Endothelial cell of umbilical vein (primary cell): Measurements from ENCODE around the gene EML2. TPM values are rescaled to one million over a fixed set of nuclear protein-coding genes. Genes with fewer than 3 reads are reported as not detected.

Experiments
- BruUV-seq: library from RNA; stranded (reverse); fragments of 400-500 nt; replicated peaks from 2 replicates; lab custom pipeline; 2021; lab: Mats Ljungman, UMichigan
- CTCF ChIA-PET: fragments of 300-600, 350-600 bp; sonication (Branson Sonifier 250); formaldehyde crosslinking; loops from one replicate; lab custom pipeline; 2021; ENCODE audit warnings: antibody characterized with exemption, inconsistent platforms; lab: Charles Lee
- POLR2A ChIA-PET: fragments of 300-600, 350-600 bp; sonication (Branson Sonifier 250); formaldehyde crosslinking; loops from one replicate; lab custom pipeline; 2021; ENCODE audit warnings: antibody characterized with exemption, inconsistent platforms; lab: Charles Lee
- DNase-seq: peaks from one replicate; pipeline ENCODE4 v3.0.0-alpha.2; 2011; ENCODE audit warnings: low read depth, low spot score
- FAIRE-seq: peaks from 2 replicates; lab custom pipeline; 2011; peaks lifted over from hg19 to GRCh38; lab: Jason Lieb, UNC
- H2AFZ ChIP-seq: 2 replicates; pipeline ENCODE4 v1.6.0; 2012; ENCODE audit warnings: low read depth, low read length, control low read depth, inconsistent platforms
- H3K27ac ChIP-seq: 2 replicates; pipeline ENCODE4 v1.5.1; 2011; ENCODE audit warnings: low read depth, mild to moderate bottlenecking, control low read depth, low read length, moderate library complexity; ENCODE audit not compliant: insufficient read depth
- H3K27me3 ChIP-seq, 2 experiments: 2 replicates each; pipeline versions ENCODE4 v1.6.0 to v1.6.1; 2011; ENCODE audit warnings: low read length in 2 of 2, mixed read lengths in 1 of 2; ENCODE audit not compliant: control insufficient read depth in 2 of 2, insufficient read depth in 2 of 2
- H3K36me3 ChIP-seq, 2 experiments: 2 replicates in 1 of 2; 3 replicates in 1 of 2; pipeline ENCODE4 v1.5.1; 2011; ENCODE audit warnings: low read length in 2 of 2, mild to moderate bottlenecking in 1 of 2, moderate library complexity in 1 of 2; ENCODE audit not compliant: control insufficient read depth in 2 of 2, insufficient read depth in 2 of 2; ENCODE audit errors: extremely low read depth in 1 of 2
- H3K4me1 ChIP-seq: 3 replicates; pipeline ENCODE4 v1.5.1; 2011; ENCODE audit warnings: mild to moderate bottlenecking, low read length; ENCODE audit not compliant: control insufficient read depth, insufficient read depth; ENCODE audit errors: extremely low read depth
- H3K4me2 ChIP-seq: 2 replicates; pipeline ENCODE4 v1.6.1; 2011; ENCODE audit warnings: low read length, control low read depth, mixed read lengths; ENCODE audit not compliant: insufficient read depth
- H3K4me3 ChIP-seq, 3 experiments: fragments of 200-600 bp in 1 of 3; sonication (generic), shearing (Covaris generic) in 1 of 3; replicated peaks in 1 of 3; 2 replicates each; pipeline ENCODE4 v1.5.1; 2011 to 2016; ENCODE audit warnings: control low read depth in 3 of 3, low read length in 3 of 3, mild to moderate bottlenecking in 2 of 3, inconsistent platforms in 1 of 3, low read depth in 1 of 3, moderate library complexity in 1 of 3; ENCODE audit not compliant: insufficient read depth in 1 of 3
- H3K79me2 ChIP-seq: 2 replicates; pipeline ENCODE4 v1.6.0; 2012; ENCODE audit warnings: low read length, inconsistent platforms; ENCODE audit not compliant: control insufficient read depth, insufficient read depth
- H3K9ac ChIP-seq: replicated peaks from 2 replicates; pipeline ENCODE3; 2011; ENCODE audit warnings: low read length, control low read depth; ENCODE audit not compliant: insufficient read depth; ENCODE audit errors: extremely low read depth
- H3K9me1 ChIP-seq: replicated peaks from 3 replicates; pipeline ENCODE4 v1.6.0; 2011; ENCODE audit warnings: mild to moderate bottlenecking, low read length; ENCODE audit not compliant: control insufficient read depth, insufficient read depth; ENCODE audit errors: extremely low read depth
- H3K9me3 ChIP-seq: replicated peaks from 2 replicates; pipeline ENCODE4 v1.5.1; 2012; ENCODE audit warnings: low read length, inconsistent platforms; ENCODE audit not compliant: control insufficient read depth, insufficient read depth
- H4K20me1 ChIP-seq: replicated peaks from 2 replicates; pipeline ENCODE3; 2011; ENCODE audit warnings: mild to moderate bottlenecking, low read length; ENCODE audit not compliant: control insufficient read depth, insufficient read depth; ENCODE audit errors: extremely low read depth
- EZH2 ChIP-seq: IDR thresholded peaks from 2 replicates; pipeline ENCODE4 v1.6.1; 2012; ENCODE audit warnings: borderline replicate concordance, low read depth, mild to moderate bottlenecking, moderate library complexity, low read length, inconsistent platforms; ENCODE audit not compliant: severe bottlenecking
- FOS ChIP-seq: IDR thresholded peaks from 2 replicates; pipeline ENCODE4 v1.6.1; 2011; ENCODE audit warnings: mild to moderate bottlenecking, low read length, moderate library complexity, borderline replicate concordance; ENCODE audit not compliant: insufficient read depth
- GATA2 ChIP-seq: IDR thresholded peaks from 2 replicates; pipeline ENCODE4 v1.7.0; 2011; ENCODE audit warnings: low read depth, mild to moderate bottlenecking, moderate library complexity, mixed read lengths, low read length; ENCODE audit not compliant: insufficient read length, insufficient read depth
- JUN ChIP-seq: IDR thresholded peaks from 2 replicates; pipeline ENCODE4 v1.6.1; 2011; ENCODE audit warnings: borderline replicate concordance, low read depth; ENCODE audit not compliant: insufficient read length, insufficient read depth
- MAX ChIP-seq: IDR thresholded peaks from 2 replicates; pipeline ENCODE4 v1.6.1; 2011; ENCODE audit not compliant: insufficient read depth, insufficient read length
- MYC ChIP-seq: IDR thresholded peaks from one replicate; pipeline ENCODE4 v1.6.1; 2011; ENCODE audit warnings: mild to moderate bottlenecking, low read depth, low read length
- POLR2A ChIP-seq: IDR thresholded peaks from 2 replicates; pipeline ENCODE4 v1.6.1; 2012; ENCODE audit warnings: low read depth, mild to moderate bottlenecking, control low read depth, low read length
- POLR2AphosphoS5 ChIP-seq: IDR thresholded peaks from 2 replicates; pipeline ENCODE4 v1.6.1; 2012; ENCODE audit warnings: low read depth, mild to moderate bottlenecking, control low read depth, low read length, moderate library complexity; ENCODE audit not compliant: insufficient read depth
- dilution Hi-C: fragments of 300-500 bp; cut with MboI; formaldehyde crosslinking; loops from one replicate; pipeline ENCODE4 v1.15.0; 2019; ENCODE audit warnings: low sequenced_read_pairs; ENCODE audit not compliant: extremely low pct_ligation_motif_present
- intact Hi-C: fragments of 100-400 bp; cut with micrococcal nuclease; formaldehyde crosslinking; loops from one replicate; pipeline ENCODE4 v1.10.0; 2022
- polyA plus RNA-seq, 4 experiments: library from polyadenylated mRNA; depleted of rRNA in 3 of 4; stranded (reverse) in 3 of 4; unstranded in 1 of 4; fragments of >200 nt; gene quantifications; 2 replicates each; pipeline versions ENCODE4 v1.2.1 to v1.2.3, GENCODE V29; 2011 to 2012; ENCODE audit warnings: missing spikeins in 1 of 4
- total RNA-seq: library from RNA; stranded (reverse); gene quantifications from 2 replicates; pipeline ENCODE4 v1.2.3, GENCODE V29; 2021
- TF ChIP-seq, protein P1 (sequence below), 2 donors: IDR thresholded peaks; 1 replicate in 1 of 2; 2 replicates in 1 of 2; pipeline ENCODE4 v1.5.1; 2011; ENCODE audit warnings: low read length in 2 of 2, mild to moderate bottlenecking in 2 of 2, moderate library complexity in 2 of 2, control low read depth in 1 of 2, inconsistent platforms in 1 of 2, low read depth in 1 of 2; ENCODE audit not compliant: insufficient read depth in 1 of 2; ENCODE audit errors: extremely low read depth in 1 of 2

Gene EML2
- total and polyA plus RNA-seq, 2 donors (not counting 3 experiments of a cell fraction or from before 2014, with no cell fraction given) = 23.3 to 28.9 TPM

GRCh38 chr19:45585158-45585577 lies 54.0 kb downstream of the EML2 start:
- H3K9ac ChIP-seq = peak overlapping the region; percentile 57
- dilution Hi-C loops = no loop called here
- peak overlapping the region; percentile 6 for H2AFZ ChIP-seq
- POLR2A ChIA-PET = no interaction called here
- peaks cover 20% of the 10 kb centered on the region for H3K4me1 ChIP-seq
- no peak for FAIRE-seq
- no peaks in the 10 kb centered on the region for H3K36me3 ChIP-seq
- peak overlapping the region in 2 of 3 experiments; percentile 29 to 44 for H3K4me3 ChIP-seq
- TF ChIP-seq POLR2A = no peak
- BruUV-seq = no TSS peak
- H4K20me1 ChIP-seq = no peaks in the 10 kb centered on the region
- H3K27ac ChIP-seq = peak overlapping the region; percentile 79
- CTCF ChIA-PET = interaction anchor here (1.5 to 2.4 kb wide), 2 partner anchors 58 to 100 kb away, joined by 4 to 20 read pairs; no protein-coding TSS in a partner anchor
- peak overlapping the region; percentile 37 for H3K4me2 ChIP-seq
- no peaks in the 10 kb centered on the region for H3K27me3 ChIP-seq
- intact Hi-C loops = loop anchor here (2.0 kb wide), 1 partner anchor 58 kb away; no protein-coding TSS in a partner anchor
- H3K79me2 ChIP-seq = peaks cover 8% of the 10 kb centered on the region
- no peaks in the 10 kb centered on the region for H3K9me1 ChIP-seq
- H3K9me3 ChIP-seq = no peaks in the 10 kb centered on the region
- DNase-seq = no peak

DNA sequence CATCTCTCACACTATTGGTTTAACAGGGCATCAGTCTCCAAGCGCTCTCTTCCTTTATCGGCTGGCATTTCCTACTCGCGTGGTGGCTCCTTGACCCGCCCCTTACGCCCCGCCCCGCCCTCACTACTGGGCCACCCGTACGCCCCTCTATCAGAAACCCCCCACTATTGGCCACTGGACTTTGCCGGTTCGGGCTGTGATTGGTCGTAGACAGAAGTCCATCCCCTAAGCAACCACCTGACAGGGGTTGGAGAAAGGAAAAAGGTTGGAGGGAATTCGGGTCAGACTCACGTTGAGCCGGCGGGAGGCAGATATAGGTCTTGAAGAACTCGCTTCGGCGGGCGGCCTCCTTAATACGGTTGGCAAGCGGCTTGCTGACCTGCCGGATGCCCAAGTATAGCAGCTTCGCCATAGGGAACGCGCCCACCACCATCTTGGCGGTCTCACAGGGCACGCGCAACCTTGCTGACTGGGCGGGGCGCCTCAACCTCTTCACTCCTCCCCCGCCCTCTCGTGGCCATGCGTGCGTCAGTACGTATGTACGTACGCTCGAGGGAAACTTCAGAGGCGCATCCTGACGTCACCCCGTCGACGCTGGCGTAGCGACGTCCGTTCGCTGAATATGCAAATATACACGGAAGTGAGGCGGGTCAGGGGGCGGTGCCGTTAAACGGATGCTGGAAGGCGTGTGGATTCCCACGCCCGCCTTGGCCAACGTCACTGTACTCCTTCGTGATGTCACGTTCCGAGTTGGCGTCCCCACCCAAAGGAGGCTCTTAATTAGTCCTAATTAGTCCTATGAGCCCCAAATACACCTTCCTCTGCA lies 54.7 kb downstream of the EML2 start, which contains the start of gene OPA3:
Gene OPA3 (minus strand): TSS at position 471 of the 826 bp plus-strand sequence. CDS start 38 bp downstream, at position 433.
- peak within 1 kb of the TSS; percentile 55 for H2AFZ ChIP-seq
- peak within 1 kb of the TSS; percentile 85 for H3K27ac ChIP-seq
- peak; percentile 100 for DNase-seq
- intact Hi-C loops = loop anchor here (1.0 to 5.0 kb wide), 4 partner anchors 14 to 157 kb away; no protein-coding TSS in a partner anchor
- peaks cover 20% of the 10 kb centered on the region for H3K4me1 ChIP-seq
- H3K79me2 ChIP-seq = peaks cover 6% of the 10 kb centered on the region
- no peaks in the 10 kb centered on the region for H3K9me1 ChIP-seq
- peak within 1 kb of the TSS; percentile 56 to 90 (median 67) for H3K4me3 ChIP-seq
- ChIA-PET POLR2A (interaction anchor here (0.6 to 1.2 kb wide), 3 partner anchors 14 to 57 kb away, joined by 3 to 4 read pairs (median 3); no protein-coding TSS in a partner anchor), CTCF (interaction anchor here (0.7 to 2.4 kb wide), 6 partner anchors 10 to 108 kb away, joined by 3 to 20 read pairs (median 5); partner anchors contain the start of genes QPCTL and SNRPD2)
- peak; percentile 100 for FAIRE-seq
- peak within 1 kb of the TSS; percentile 61 for H3K4me2 ChIP-seq
- H4K20me1 ChIP-seq = no peaks in the 10 kb centered on the region
- H3K36me3 ChIP-seq = no peaks in the 10 kb centered on the region
- BruUV-seq = TSS peak; percentile 82
- peak within 1 kb of the TSS; percentile 85 for H3K9ac ChIP-seq
- peak; percentile 68 for TF ChIP-seq JUN
- peak; percentile 95 for TF ChIP-seq POLR2AphosphoS5
- peak; percentile 90 for TF ChIP-seq POLR2A
- TF ChIP-seq EZH2 = no peak
- TF ChIP-seq GATA2 = no peak
- TF ChIP-seq FOS = no peak
- TF ChIP-seq, protein P1, sequence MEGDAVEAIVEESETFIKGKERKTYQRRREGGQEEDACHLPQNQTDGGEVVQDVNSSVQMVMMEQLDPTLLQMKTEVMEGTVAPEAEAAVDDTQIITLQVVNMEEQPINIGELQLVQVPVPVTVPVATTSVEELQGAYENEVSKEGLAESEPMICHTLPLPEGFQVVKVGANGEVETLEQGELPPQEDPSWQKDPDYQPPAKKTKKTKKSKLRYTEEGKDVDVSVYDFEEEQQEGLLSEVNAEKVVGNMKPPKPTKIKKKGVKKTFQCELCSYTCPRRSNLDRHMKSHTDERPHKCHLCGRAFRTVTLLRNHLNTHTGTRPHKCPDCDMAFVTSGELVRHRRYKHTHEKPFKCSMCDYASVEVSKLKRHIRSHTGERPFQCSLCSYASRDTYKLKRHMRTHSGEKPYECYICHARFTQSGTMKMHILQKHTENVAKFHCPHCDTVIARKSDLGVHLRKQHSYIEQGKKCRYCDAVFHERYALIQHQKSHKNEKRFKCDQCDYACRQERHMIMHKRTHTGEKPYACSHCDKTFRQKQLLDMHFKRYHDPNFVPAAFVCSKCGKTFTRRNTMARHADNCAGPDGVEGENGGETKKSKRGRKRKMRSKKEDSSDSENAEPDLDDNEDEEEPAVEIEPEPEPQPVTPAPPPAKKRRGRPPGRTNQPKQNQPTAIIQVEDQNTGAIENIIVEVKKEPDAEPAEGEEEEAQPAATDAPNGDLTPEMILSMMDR (IDR thresholded peaks at IDR 0.05; ENCODE audit: extremely low read depth in 1 of 2, insufficient read depth in 1 of 2, low read depth in 1 of 2, low read length in 2 of 2) = no peak
- TF ChIP-seq MYC = peak; percentile 2
- peak; percentile 24 for TF ChIP-seq MAX
- no peaks in the 10 kb centered on the region for H3K27me3 ChIP-seq
- no peaks in the 10 kb centered on the region for H3K9me3 ChIP-seq
- dilution Hi-C loops = no loop called here
